ENCODE results near the gene TRIM13.

- TF ChIP-seq CTCF (IDR thresholded peaks at IDR 0.05) = no peak
- no peak for TF ChIP-seq POLR2A (IDR thresholded peaks at IDR 0.05)
- TF ChIP-seq POLR2AphosphoS5 (IDR thresholded peaks at IDR 0.05) = no peak
- TF ChIP-seq EP300 (IDR thresholded peaks at IDR 0.05) = no peak
These were observed 21.0 kb upstream of the TRIM13 start for GRCh38 chr13:49975826-49976225.
